Gastrocnemius medialis (tissue), 4 donors: ENCODE measurements around the gene OSBP2. TPM values are rescaled to one million over a fixed set of nuclear protein-coding genes. Genes with fewer than 3 reads are reported as not detected.

Experiments used
- ATAC-seq, 2 donors: fragments of 150-250 bp; one replicate each; pipeline ENCODE4 v1.9.1; 2016
- DNase-seq, 2 donors: peaks; one replicate each; pipeline ENCODE4 v3.0.0-alpha.2; 2019
- H3K27ac ChIP-seq, 4 donors: fragments of 200-600 bp; sonication (generic); 1 replicate in 1 of 4; 2 replicates in 3 of 4; pipeline ENCODE4 v1.5.1; 2016 to 2018; ENCODE audit warnings: mild to moderate bottlenecking in 2 of 4, moderate library complexity in 1 of 4
- H3K27me3 ChIP-seq, 3 donors: fragments of 200-600 bp; sonication (generic) in 2 of 3; 1 replicate in 1 of 3; 2 replicates in 2 of 3; pipeline versions ENCODE4 v1.5.1 to v1.6.0; 2016 to 2019; ENCODE audit warnings: mild to moderate bottlenecking in 1 of 3, moderate library complexity in 1 of 3
- H3K36me3 ChIP-seq, 2 donors: fragments of 200-600 bp; sonication (generic) in 1 of 2; one replicate each; pipeline ENCODE4 v1.5.1; 2017 to 2018
- H3K4me1 ChIP-seq, 2 donors: fragments of 200-600 bp; sonication (generic) in 1 of 2; one replicate each; pipeline ENCODE4 v1.5.1; 2016 to 2017; ENCODE audit warnings: mild to moderate bottlenecking in 2 of 2
- H3K4me3 ChIP-seq, 4 donors: fragments of 200-600 bp; sonication (generic) in 3 of 4; 1 replicate in 1 of 4; 2 replicates in 3 of 4; pipeline ENCODE4 v1.5.1; 2016 to 2019; ENCODE audit warnings: mild to moderate bottlenecking in 2 of 4
- H3K9me3 ChIP-seq, 3 donors: fragments of 200-600 bp; sonication (generic) in 2 of 3; 1 replicate in 1 of 3; 2 replicates in 2 of 3; pipeline ENCODE4 v1.5.1; 2016 to 2019
- POLR2A ChIP-seq, 2 donors: fragments of 450-650 bp; IDR thresholded peaks; one replicate each; pipeline ENCODE4 v1.6.1; 2017; ENCODE audit warnings: antibody characterized with exemption in 2 of 2, mild to moderate bottlenecking in 2 of 2, moderate library complexity in 2 of 2
- in situ Hi-C, 4 donors: fragments of 200-750 bp; cut with MboI; loops; one replicate each; pipeline versions ENCODE4 v1.15.0 to v1.8.0; 2017; ENCODE audit warnings: low sequenced_read_pairs in 4 of 4
- intact Hi-C: fragments of 100-400 bp; cut with DNase I; formaldehyde crosslinking; loops from one replicate; pipeline ENCODE4 v1.15.1; 2023; ENCODE audit warnings: low total_unique reads
- total RNA-seq, 4 donors: library from RNA; depleted of rRNA; stranded (reverse); fragments of >200 nt; gene quantifications; one replicate each; pipeline versions ENCODE4 v1.1.0 to v1.2.3, GENCODE V29; 2016
- TF ChIP-seq, protein P1 (sequence below), 5 experiments: fragments of 450-650 bp in 3 of 5; fragments of 200-600 bp in 2 of 5; sonication (generic) in 2 of 5; IDR thresholded peaks in 4 of 5; conservative IDR thresholded peaks in 1 of 5; 1 replicate in 4 of 5; 2 replicates in 1 of 5; pipeline ENCODE4 v1.5.1; 2016 to 2019; ENCODE audit warnings: antibody characterized with exemption in 5 of 5, mild to moderate bottlenecking in 3 of 5, moderate library complexity in 3 of 5

The OSBP2 gene
- total RNA-seq, 4 donors from 2014 or later: 2.8 to 4.3 (median 3.0) TPM

DNA sequence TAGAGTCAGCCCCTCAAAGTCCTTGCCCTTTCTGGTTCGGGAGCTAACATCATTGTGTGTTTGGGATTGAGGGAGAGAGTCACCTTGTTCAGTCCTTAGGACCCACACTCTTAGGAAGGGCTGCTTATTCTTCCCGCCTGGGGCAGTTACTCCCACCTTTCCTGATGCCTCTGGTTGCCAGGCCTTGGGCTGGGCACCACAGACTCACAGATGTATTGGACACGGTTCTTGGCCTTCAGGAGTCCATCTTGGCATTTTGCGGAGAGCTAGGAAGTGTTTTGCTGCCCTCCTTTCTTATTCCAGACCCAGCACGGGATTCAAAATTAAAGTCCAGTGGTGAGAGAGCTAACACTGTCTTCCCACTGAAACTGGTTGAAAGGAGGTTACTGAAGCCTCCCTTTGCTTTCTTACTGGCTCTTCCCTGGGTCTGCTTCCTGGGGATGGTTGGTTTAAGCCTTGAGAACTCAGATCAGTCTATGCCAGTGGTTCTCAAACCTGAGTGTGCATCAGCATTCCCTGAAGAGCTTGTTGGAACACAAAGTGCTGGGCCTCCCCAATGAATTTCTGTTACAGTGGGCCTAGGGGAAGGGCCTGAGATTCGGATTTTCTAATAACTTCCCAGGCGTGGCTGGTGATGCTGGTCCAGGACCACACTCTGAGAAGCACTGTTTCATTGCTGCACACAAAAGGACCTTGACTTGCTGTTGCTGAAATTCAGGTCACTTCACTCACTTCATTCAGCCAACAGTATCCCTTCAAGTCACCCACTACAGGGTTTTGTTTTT, 1.4 kb downstream of the OSBP2 start:
- in situ Hi-C loops (loop anchor here in 1 of 4 donors (10.0 kb wide), 1 partner anchor 61 kb away; the partner anchor contains the start of gene SLC35E4), intact Hi-C loops (loop anchor here (1.0 to 10.0 kb wide), 3 partner anchors 29 to 271 kb away; partner anchors contain the start of genes DUSP18, MTFP1 and SLC35E4)
- Histone ChIP-seq H3K36me3 (no peaks in the 10 kb centered on the region), H3K4me3 (no peak overlapping the region), H3K27me3 (no peaks in the 10 kb centered on the region), H3K4me1 (peaks cover 5 to 7% of the 10 kb centered on the region in 2 donors), H3K9me3 (no peaks in the 10 kb centered on the region), H3K27ac (no peak overlapping the region)
- ATAC-seq: no peak
- TF ChIP-seq POLR2A (IDR thresholded peaks at IDR 0.05): no peak
- TF ChIP-seq, protein P1, sequence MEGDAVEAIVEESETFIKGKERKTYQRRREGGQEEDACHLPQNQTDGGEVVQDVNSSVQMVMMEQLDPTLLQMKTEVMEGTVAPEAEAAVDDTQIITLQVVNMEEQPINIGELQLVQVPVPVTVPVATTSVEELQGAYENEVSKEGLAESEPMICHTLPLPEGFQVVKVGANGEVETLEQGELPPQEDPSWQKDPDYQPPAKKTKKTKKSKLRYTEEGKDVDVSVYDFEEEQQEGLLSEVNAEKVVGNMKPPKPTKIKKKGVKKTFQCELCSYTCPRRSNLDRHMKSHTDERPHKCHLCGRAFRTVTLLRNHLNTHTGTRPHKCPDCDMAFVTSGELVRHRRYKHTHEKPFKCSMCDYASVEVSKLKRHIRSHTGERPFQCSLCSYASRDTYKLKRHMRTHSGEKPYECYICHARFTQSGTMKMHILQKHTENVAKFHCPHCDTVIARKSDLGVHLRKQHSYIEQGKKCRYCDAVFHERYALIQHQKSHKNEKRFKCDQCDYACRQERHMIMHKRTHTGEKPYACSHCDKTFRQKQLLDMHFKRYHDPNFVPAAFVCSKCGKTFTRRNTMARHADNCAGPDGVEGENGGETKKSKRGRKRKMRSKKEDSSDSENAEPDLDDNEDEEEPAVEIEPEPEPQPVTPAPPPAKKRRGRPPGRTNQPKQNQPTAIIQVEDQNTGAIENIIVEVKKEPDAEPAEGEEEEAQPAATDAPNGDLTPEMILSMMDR (IDR thresholded peaks at IDR 0.05 in 4 of 5, conservative IDR thresholded peaks at IDR 0.05 in 1 of 5): no peak
- no peak for DNase-seq

DNA sequence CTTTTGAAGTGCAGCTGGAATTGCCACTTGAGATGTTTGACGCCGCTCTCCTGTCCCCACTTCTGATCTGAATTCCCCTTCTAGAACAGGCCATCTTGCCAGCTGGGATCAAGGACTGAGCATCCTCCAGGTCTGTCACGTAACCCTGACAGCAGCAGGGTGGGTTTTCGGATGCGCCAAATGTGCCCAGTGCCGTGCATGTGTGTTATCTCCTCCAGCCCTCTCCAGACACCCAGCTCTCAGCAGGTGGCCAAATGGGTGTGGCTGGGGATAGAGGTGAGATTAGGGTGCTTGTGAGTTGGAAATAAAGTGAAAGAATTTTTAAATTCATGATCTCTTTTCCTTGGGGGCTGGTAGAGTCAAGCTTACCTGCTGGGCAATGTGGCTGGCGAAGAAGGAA, 3.3 kb downstream of the OSBP2 start:
- H3K27ac ChIP-seq: no peak overlapping the region
- H3K4me3 ChIP-seq: no peak overlapping the region
- intact Hi-C loops: loop anchor here (10.0 kb wide), 1 partner anchor 273 kb away; the partner anchor contains the start of gene MTFP1
- DNase-seq (no peak), ATAC-seq (no peak)
- no peaks in the 10 kb centered on the region for H3K27me3 ChIP-seq
- no peaks in the 10 kb centered on the region for H3K36me3 ChIP-seq
- in situ Hi-C loops: loop anchor here in 1 of 4 donors (10.0 kb wide), 1 partner anchor 63 kb away; the partner anchor contains the start of gene SLC35E4
- peaks cover 5 to 7% of the 10 kb centered on the region in 2 donors for H3K4me1 ChIP-seq
- H3K9me3 ChIP-seq: no peaks in the 10 kb centered on the region
- TF ChIP-seq, protein P1 (IDR thresholded peaks at IDR 0.05 in 4 of 5, conservative IDR thresholded peaks at IDR 0.05 in 1 of 5): no peak
- TF ChIP-seq POLR2A (IDR thresholded peaks at IDR 0.05): no peak

DNA sequence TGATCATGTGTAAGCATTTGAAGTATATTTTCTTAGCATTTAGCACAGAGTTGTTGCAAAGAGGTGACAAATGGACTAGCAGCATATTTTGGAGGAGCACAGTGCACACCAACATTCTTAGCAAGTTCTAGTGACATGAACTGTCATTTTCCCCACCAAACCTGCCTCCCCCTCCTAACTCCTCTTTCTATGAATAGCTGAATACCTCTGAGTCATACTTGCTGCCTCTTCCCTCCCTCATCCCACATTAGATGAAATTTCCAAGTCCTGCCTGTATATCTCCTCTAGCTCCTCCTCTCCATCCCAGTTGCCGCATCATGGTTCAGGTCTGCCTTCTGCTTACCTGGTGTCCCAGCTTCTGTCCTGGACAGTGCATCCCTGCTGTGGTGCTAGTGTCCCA, 7.2 kb downstream of the OSBP2 start:
- TF ChIP-seq POLR2A (IDR thresholded peaks at IDR 0.05): no peak
- TF ChIP-seq, protein P1 (IDR thresholded peaks at IDR 0.05 in 4 of 5, conservative IDR thresholded peaks at IDR 0.05 in 1 of 5): no peak
- H3K36me3 ChIP-seq: no peaks in the 10 kb centered on the region
- no peaks in the 10 kb centered on the region for H3K27me3 ChIP-seq
- DNase-seq: no peak
- peaks cover 0 to 12% of the 10 kb centered on the region in 2 donors for H3K4me1 ChIP-seq
- H3K4me3 ChIP-seq: no peak overlapping the region
- in situ Hi-C loops (no loop called here), intact Hi-C loops (no loop called here)
- no peak overlapping the region for H3K27ac ChIP-seq
- ATAC-seq: no peak
- H3K9me3 ChIP-seq: no peaks in the 10 kb centered on the region

- Histone ChIP-seq H3K9me3 (no peaks in the 10 kb centered on the region), H3K27me3 (no peaks in the 10 kb centered on the region), H3K36me3 (no peaks in the 10 kb centered on the region), H3K4me3 (no peak overlapping the region), H3K4me1 (peaks cover 0 to 14% of the 10 kb centered on the region in 2 donors), H3K27ac (no peak overlapping the region)
- no peak for DNase-seq
- in situ Hi-C loops (no loop called here), intact Hi-C loops (no loop called here)
- TF ChIP-seq POLR2A (IDR thresholded peaks at IDR 0.05): no peak
- TF ChIP-seq, protein P1 (IDR thresholded peaks at IDR 0.05 in 4 of 5, conservative IDR thresholded peaks at IDR 0.05 in 1 of 5): no peak
- ATAC-seq: no peak
Measured at GRCh38 chr22:30702856-30703255, 8.2 kb downstream of the OSBP2 start.
